Chondrocyte (in vitro differentiated cells): ENCODE data around the gene SLC4A3. TPM values are rescaled to one million over a fixed set of nuclear protein-coding genes. Genes with fewer than 3 reads are reported as not detected.

Experiments used
- DNase-seq: peaks from one replicate; pipeline ENCODE4 v3.0.0; 2021; ENCODE audit warnings: mixed read lengths, low spot score
- H3K27ac Mint-ChIP-seq: one replicate; pipeline ENCODE4 v1.8.0; 2021; ENCODE audit warnings: mild to moderate bottlenecking, moderate library complexity, mixed read lengths; ENCODE audit not compliant: unreplicated experiment
- H3K27me3 Mint-ChIP-seq: 2 replicates; pipeline ENCODE4 v1.8.0; 2021; ENCODE audit warnings: low read depth, mixed read lengths
- H3K36me3 Mint-ChIP-seq: 2 replicates; pipeline ENCODE4 v1.8.0; 2021; ENCODE audit warnings: low read depth, mixed read lengths
- H3K4me1 Mint-ChIP-seq: 2 replicates; pipeline ENCODE4 v1.8.0; 2021; ENCODE audit warnings: low read depth, mild to moderate bottlenecking, mixed read lengths
- H3K4me3 Mint-ChIP-seq: one replicate; pipeline ENCODE4 v1.8.0; 2021; ENCODE audit warnings: mild to moderate bottlenecking, moderate library complexity, mixed read lengths; ENCODE audit not compliant: unreplicated experiment
- H3K9me3 Mint-ChIP-seq: 2 replicates; pipeline ENCODE4 v1.8.0; 2021; ENCODE audit warnings: low read depth, mixed read lengths
- total RNA-seq: library from RNA; stranded (reverse); gene quantifications from 3 replicates; pipeline ENCODE4 v1.2.1, GENCODE V29; 2021
- TF ChIP-seq, protein P1 (sequence below): fragments of 200-600 bp; sonication (generic); IDR thresholded peaks from 2 replicates; pipeline ENCODE4 v1.5.0; 2021; ENCODE audit warnings: antibody characterized with exemption, mild to moderate bottlenecking, moderate library complexity

Gene SLC4A3
- total RNA-seq, 1 donor from 2014 or later, result 17.2 TPM

DNA sequence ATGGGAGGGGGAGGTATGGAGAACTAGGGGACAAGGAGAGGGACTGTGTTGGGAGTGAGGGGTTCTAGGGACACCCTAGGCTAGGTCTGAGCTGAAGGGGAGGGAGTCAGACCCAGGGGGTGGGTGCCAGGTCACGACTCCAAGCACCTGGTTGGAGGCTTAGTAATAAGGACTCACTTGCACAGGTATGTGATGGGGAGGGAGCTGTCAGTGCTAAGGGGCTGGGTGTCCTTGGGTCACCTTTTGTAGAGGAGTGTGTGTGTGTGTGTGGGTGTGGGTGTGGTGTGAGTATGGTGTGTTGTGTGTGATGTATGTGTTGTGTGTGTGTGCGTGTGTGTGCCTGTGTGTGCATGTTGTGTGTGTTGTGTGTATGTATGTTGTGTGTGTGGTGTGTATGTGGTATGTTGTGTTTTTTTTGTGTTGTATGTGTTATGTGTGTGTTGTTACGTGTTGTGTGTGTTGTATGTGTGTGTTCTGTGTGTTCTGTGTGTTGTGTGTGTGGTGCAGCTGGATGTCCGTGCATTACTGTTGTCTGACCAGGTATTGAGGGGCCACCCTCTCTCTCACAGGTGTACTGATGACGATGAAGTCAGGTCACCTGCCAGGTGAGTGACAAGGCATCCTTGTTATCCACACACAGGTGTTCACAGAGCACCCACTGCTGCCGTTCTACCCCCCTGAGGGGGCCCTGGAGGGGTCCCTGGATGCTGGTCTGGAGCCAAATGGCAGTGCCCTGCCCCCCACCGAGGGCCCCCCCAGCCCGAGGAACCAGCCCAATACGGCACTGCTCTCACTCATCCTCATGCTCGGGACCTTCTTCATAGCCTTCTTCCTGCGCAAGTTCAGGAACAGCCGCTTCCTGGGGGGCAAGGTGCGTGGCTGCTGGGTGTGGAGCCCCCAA lies 9.8 kb downstream of the SLC4A3 start:
- Mint-ChIP-seq H3K27ac (no peak overlapping the region), H3K36me3 (peaks cover 16% of the 10 kb centered on the region), H3K4me3 (no peak overlapping the region), H3K9me3 (no peaks in the 10 kb centered on the region), H3K27me3 (no peaks in the 10 kb centered on the region), H3K4me1 (peaks cover 3% of the 10 kb centered on the region)
- TF ChIP-seq, protein P1, sequence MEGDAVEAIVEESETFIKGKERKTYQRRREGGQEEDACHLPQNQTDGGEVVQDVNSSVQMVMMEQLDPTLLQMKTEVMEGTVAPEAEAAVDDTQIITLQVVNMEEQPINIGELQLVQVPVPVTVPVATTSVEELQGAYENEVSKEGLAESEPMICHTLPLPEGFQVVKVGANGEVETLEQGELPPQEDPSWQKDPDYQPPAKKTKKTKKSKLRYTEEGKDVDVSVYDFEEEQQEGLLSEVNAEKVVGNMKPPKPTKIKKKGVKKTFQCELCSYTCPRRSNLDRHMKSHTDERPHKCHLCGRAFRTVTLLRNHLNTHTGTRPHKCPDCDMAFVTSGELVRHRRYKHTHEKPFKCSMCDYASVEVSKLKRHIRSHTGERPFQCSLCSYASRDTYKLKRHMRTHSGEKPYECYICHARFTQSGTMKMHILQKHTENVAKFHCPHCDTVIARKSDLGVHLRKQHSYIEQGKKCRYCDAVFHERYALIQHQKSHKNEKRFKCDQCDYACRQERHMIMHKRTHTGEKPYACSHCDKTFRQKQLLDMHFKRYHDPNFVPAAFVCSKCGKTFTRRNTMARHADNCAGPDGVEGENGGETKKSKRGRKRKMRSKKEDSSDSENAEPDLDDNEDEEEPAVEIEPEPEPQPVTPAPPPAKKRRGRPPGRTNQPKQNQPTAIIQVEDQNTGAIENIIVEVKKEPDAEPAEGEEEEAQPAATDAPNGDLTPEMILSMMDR, result no peak
- DNase-seq, result no peak

DNA sequence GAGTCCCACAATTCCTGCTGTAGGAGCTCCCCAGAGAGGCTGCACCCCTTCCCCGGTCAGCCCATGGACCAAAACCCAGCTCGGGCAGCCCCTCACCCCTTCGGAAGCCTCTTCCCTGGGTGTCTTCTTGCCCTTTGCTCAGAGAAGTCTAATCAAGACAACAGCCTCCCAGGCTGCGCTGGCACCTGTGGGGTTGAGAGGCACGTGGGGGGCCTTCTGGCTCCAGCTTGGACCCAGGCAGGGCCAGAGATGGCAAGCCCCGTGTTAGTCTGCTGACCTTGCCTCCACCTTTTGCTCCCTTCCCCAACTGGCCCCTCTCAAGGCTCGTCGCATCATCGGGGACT lies 10.4 kb downstream of the SLC4A3 start:
- Mint-ChIP-seq H3K4me3 (no peak overlapping the region), H3K36me3 (peaks cover 15% of the 10 kb centered on the region), H3K27me3 (no peaks in the 10 kb centered on the region), H3K9me3 (no peaks in the 10 kb centered on the region), H3K4me1 (peaks cover 9% of the 10 kb centered on the region), H3K27ac (no peak overlapping the region)
- DNase-seq, result no peak
- TF ChIP-seq, protein P1, result no peak

DNA sequence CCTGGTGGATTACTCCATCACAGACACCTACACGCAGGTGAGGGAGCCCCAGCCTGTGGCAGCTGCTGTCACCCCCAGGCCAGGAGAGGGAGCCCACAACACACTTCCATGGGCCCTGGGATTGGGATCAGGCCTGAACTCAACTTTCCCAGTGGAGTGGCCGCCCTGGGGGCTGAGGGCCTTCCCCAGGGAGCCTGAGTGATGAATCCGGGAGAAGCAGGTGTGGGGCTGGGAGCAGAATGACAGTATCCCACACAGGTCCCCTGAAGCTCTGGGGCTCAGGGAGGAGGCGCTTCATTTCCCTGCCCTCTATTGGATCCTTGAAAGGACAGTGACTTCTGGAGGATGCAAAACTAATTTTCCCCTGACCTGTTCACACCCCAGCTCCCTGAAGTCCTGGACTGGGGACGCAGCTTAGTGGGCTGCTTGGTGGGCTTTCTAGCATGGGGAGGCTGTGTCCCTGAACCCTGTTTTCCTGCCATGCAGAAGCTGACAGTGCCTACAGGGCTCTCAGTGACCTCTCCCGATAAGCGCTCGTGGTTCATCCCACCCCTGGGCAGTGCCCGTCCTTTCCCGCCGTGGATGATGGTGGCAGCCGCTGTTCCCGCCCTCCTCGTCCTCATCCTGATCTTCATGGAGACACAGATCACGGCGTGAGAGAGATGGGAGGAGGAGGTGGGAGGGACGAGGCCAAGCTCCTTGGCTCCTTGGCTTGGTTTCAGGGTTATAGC lies 11.0 kb downstream of the SLC4A3 start:
- H3K36me3 Mint-ChIP-seq, result peaks cover 11% of the 10 kb centered on the region
- no peaks in the 10 kb centered on the region for H3K27me3 Mint-ChIP-seq
- no peaks in the 10 kb centered on the region for H3K9me3 Mint-ChIP-seq

DNA sequence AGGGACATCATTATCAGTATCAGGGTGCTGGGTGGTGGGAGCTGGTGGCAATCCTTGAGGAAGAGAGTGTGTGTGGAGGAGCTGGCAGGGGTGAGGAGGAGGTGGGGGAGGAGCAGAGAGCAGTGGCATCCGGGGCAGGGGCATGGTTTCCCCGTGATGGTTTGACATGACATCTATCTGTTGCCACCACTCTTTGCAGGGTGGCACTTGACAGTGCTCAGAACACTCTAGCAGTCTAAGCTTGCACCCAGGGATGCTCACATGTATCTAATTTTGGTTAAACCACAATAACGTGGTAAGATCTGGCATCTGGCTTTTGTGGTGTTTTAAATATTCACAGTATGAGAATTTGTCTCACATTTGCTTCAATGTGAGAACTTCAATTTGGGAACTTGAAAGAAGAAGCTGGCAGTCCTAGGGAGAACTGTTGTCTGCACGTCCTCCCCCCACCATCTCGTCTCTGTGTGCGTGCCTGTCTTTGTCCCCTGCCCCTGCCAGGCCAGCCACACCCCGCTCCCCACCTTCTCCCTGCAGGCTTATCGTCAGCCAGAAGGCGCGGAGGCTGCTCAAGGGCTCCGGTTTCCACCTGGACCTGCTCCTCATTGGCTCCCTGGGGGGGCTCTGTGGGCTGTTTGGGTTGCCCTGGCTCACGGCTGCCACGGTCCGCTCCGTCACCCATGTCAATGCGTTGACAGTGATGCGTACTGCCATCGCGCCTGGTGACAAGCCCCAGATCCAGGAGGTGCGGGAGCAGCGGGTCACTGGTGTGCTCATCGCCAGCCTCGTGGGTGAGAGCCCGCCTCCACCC lies 11.7 kb downstream of the SLC4A3 start:
- no peak overlapping the region for H3K4me3 Mint-ChIP-seq
- DNase-seq, result no peak
- H3K4me1 Mint-ChIP-seq, result peaks cover 9% of the 10 kb centered on the region

More for the DNA sequence above, 11.0 kb downstream of the SLC4A3 start:
- Mint-ChIP-seq H3K4me3 (no peak overlapping the region), H3K4me1 (peaks cover 9% of the 10 kb centered on the region), H3K27ac (no peak overlapping the region)
- TF ChIP-seq, protein P1, result peak; percentile 38
- DNase-seq, result no peak

More for the DNA sequence above, 11.7 kb downstream of the SLC4A3 start:
- TF ChIP-seq, protein P1, result no peak
- Mint-ChIP-seq H3K27me3 (no peaks in the 10 kb centered on the region), H3K36me3 (peaks cover 8% of the 10 kb centered on the region), H3K27ac (no peak overlapping the region), H3K9me3 (no peaks in the 10 kb centered on the region)
